Gastrocnemius medialis (tissue), 4 donors: ENCODE measurements around the gene EMC10. TPM values are rescaled to one million over a fixed set of nuclear protein-coding genes. Genes with fewer than 3 reads are reported as not detected.
A peak's percentile ranks its signal among the peaks of the same experiment; 100 is the strongest.

Source experiments
- ATAC-seq, 2 donors: fragments of 150-250 bp; one replicate each; pipeline ENCODE4 v1.9.1; 2016
- DNase-seq, 2 donors: peaks; one replicate each; pipeline ENCODE4 v3.0.0-alpha.2; 2019
- H3K27ac ChIP-seq, 4 donors: fragments of 200-600 bp; sonication (generic); 1 replicate in 1 of 4; 2 replicates in 3 of 4; pipeline ENCODE4 v1.5.1; 2016 to 2018; ENCODE audit warnings: mild to moderate bottlenecking in 2 of 4, moderate library complexity in 1 of 4
- H3K27me3 ChIP-seq, 3 donors: fragments of 200-600 bp; sonication (generic) in 2 of 3; 1 replicate in 1 of 3; 2 replicates in 2 of 3; pipeline versions ENCODE4 v1.5.1 to v1.6.0; 2016 to 2019; ENCODE audit warnings: mild to moderate bottlenecking in 1 of 3, moderate library complexity in 1 of 3
- H3K36me3 ChIP-seq, 2 donors: fragments of 200-600 bp; sonication (generic) in 1 of 2; one replicate each; pipeline ENCODE4 v1.5.1; 2017 to 2018
- H3K4me1 ChIP-seq, 2 donors: fragments of 200-600 bp; sonication (generic) in 1 of 2; one replicate each; pipeline ENCODE4 v1.5.1; 2016 to 2017; ENCODE audit warnings: mild to moderate bottlenecking in 2 of 2
- H3K4me3 ChIP-seq, 4 donors: fragments of 200-600 bp; sonication (generic) in 3 of 4; 1 replicate in 1 of 4; 2 replicates in 3 of 4; pipeline ENCODE4 v1.5.1; 2016 to 2019; ENCODE audit warnings: mild to moderate bottlenecking in 2 of 4
- H3K9me3 ChIP-seq, 3 donors: fragments of 200-600 bp; sonication (generic) in 2 of 3; 1 replicate in 1 of 3; 2 replicates in 2 of 3; pipeline ENCODE4 v1.5.1; 2016 to 2019
- POLR2A ChIP-seq, 2 donors: fragments of 450-650 bp; IDR thresholded peaks; one replicate each; pipeline ENCODE4 v1.6.1; 2017; ENCODE audit warnings: antibody characterized with exemption in 2 of 2, mild to moderate bottlenecking in 2 of 2, moderate library complexity in 2 of 2
- in situ Hi-C, 4 donors: fragments of 200-750 bp; cut with MboI; loops; one replicate each; pipeline versions ENCODE4 v1.15.0 to v1.8.0; 2017; ENCODE audit warnings: low sequenced_read_pairs in 4 of 4
- intact Hi-C: fragments of 100-400 bp; cut with DNase I; formaldehyde crosslinking; loops from one replicate; pipeline ENCODE4 v1.15.1; 2023; ENCODE audit warnings: low total_unique reads
- total RNA-seq, 4 donors: library from RNA; depleted of rRNA; stranded (reverse); fragments of >200 nt; gene quantifications; one replicate each; pipeline versions ENCODE4 v1.1.0 to v1.2.3, GENCODE V29; 2016
- TF ChIP-seq, protein P1 (sequence below), 5 experiments: fragments of 450-650 bp in 3 of 5; fragments of 200-600 bp in 2 of 5; sonication (generic) in 2 of 5; IDR thresholded peaks in 4 of 5; conservative IDR thresholded peaks in 1 of 5; 1 replicate in 4 of 5; 2 replicates in 1 of 5; pipeline ENCODE4 v1.5.1; 2016 to 2019; ENCODE audit warnings: antibody characterized with exemption in 5 of 5, mild to moderate bottlenecking in 3 of 5, moderate library complexity in 3 of 5

EMC10 gene
- total RNA-seq, 4 donors from 2014 or later, result 29.2 to 67.4 (median 45.4) TPM

- intact Hi-C loops (no loop called here), in situ Hi-C loops (no loop called here)
- H3K27ac ChIP-seq, result peak overlapping the region in 1 of 4 donors; percentile 69
- no peak overlapping the region for H3K4me3 ChIP-seq
- no peak for TF ChIP-seq POLR2A (IDR thresholded peaks at IDR 0.05)
- TF ChIP-seq, protein P1, sequence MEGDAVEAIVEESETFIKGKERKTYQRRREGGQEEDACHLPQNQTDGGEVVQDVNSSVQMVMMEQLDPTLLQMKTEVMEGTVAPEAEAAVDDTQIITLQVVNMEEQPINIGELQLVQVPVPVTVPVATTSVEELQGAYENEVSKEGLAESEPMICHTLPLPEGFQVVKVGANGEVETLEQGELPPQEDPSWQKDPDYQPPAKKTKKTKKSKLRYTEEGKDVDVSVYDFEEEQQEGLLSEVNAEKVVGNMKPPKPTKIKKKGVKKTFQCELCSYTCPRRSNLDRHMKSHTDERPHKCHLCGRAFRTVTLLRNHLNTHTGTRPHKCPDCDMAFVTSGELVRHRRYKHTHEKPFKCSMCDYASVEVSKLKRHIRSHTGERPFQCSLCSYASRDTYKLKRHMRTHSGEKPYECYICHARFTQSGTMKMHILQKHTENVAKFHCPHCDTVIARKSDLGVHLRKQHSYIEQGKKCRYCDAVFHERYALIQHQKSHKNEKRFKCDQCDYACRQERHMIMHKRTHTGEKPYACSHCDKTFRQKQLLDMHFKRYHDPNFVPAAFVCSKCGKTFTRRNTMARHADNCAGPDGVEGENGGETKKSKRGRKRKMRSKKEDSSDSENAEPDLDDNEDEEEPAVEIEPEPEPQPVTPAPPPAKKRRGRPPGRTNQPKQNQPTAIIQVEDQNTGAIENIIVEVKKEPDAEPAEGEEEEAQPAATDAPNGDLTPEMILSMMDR (IDR thresholded peaks at IDR 0.05 in 4 of 5, conservative IDR thresholded peaks at IDR 0.05 in 1 of 5), result no peak
- H3K4me1 ChIP-seq, result no peaks in the 10 kb centered on the region
- no peaks in the 10 kb centered on the region for H3K36me3 ChIP-seq
- DNase-seq, result peak in 1 of 2 donors; percentile 67
- no peaks in the 10 kb centered on the region for H3K9me3 ChIP-seq
- ATAC-seq, result peak; percentile 39 to 78
- no peaks in the 10 kb centered on the region for H3K27me3 ChIP-seq
Observed at GRCh38 chr19:50449236-50449899, 26.9 kb upstream of the EMC10 start.

DNA sequence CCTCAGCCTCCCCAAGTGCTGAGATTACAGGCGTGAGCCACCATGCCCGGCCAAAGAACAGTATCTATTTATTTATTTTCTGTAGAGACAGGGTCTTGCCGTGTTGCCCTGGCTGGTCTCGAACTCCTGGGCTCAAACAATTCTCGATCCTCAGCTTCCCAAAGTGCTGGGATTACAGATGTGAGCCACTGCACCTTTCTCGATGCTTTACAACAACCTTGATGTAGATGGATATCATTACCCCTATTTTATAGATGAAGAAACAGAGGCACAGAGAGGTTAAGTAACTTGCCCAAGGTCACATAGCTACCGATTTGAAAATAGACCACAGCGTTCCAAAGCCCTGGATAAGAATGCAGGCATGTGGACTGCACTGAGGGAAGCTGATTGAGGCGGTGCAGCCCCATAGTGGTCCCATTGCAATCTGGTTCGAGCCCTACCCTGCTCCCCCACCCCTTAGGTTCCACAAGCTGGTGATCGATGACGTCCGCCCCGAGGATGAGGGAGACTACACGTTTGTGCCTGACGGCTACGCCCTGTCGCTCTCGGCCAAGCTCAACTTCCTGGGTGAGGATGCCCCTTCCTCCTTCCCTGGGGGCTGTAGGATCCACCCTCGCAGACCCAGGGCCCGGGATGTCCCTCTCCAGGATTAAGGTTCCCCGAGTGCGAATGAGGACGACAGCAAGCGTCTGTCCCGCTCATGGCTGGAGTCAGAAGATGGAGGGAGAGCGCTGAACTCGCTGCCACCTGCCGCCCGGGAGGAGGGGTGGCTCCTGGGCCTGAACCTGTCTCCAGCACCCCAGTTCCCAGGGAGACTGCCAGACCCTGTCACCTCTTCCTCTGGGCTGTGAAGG is 25.7 kb upstream of the EMC10 start:
- DNase-seq (no peak), ATAC-seq (no peak)
- H3K9me3 ChIP-seq, result no peaks in the 10 kb centered on the region
- intact Hi-C loops, result no loop called here
- no peaks in the 10 kb centered on the region for H3K4me1 ChIP-seq
- H3K4me3 ChIP-seq, result no peak overlapping the region
- in situ Hi-C loops, result loop anchor here in 1 of 4 donors (25.0 kb wide), 1 partner anchor 88 kb away; the partner anchor contains the start of gene NAPSA
- H3K36me3 ChIP-seq, result no peaks in the 10 kb centered on the region
- TF ChIP-seq, protein P1 (IDR thresholded peaks at IDR 0.05 in 4 of 5, conservative IDR thresholded peaks at IDR 0.05 in 1 of 5), result no peak
- TF ChIP-seq POLR2A (IDR thresholded peaks at IDR 0.05), result no peak
- H3K27ac ChIP-seq, result peak overlapping the region in 1 of 4 donors; percentile 34
- no peaks in the 10 kb centered on the region for H3K27me3 ChIP-seq

- no peak for ATAC-seq
- in situ Hi-C loops (loop anchor here in 1 of 4 donors (25.0 kb wide), 1 partner anchor 89 kb away; the partner anchor contains the start of gene NAPSA), intact Hi-C loops (no loop called here)
Observed at GRCh38 chr19:50451223-50451534, 25.1 kb upstream of the EMC10 start.

GRCh38 chr19:50453243-50453642 is 23.1 kb upstream of the EMC10 start:
- H3K9me3 ChIP-seq, result no peaks in the 10 kb centered on the region
- H3K27me3 ChIP-seq, result peaks cover under 1 to 6% (median 1%) of the 10 kb centered on the region in 3 donors
- in situ Hi-C loops (loop anchor here in 1 of 4 donors (25.0 kb wide), 1 partner anchor 91 kb away; the partner anchor contains the start of gene NAPSA), intact Hi-C loops (no loop called here)
- no peak overlapping the region for H3K27ac ChIP-seq
- no peak for DNase-seq
- ATAC-seq, result no peak
- TF ChIP-seq, protein P1 (IDR thresholded peaks at IDR 0.05 in 4 of 5, conservative IDR thresholded peaks at IDR 0.05 in 1 of 5), result no peak
- no peak for TF ChIP-seq POLR2A (IDR thresholded peaks at IDR 0.05)
- no peak overlapping the region for H3K4me3 ChIP-seq
- no peaks in the 10 kb centered on the region for H3K36me3 ChIP-seq
- H3K4me1 ChIP-seq, result no peaks in the 10 kb centered on the region

More at GRCh38 chr19:50451223-50451534, 25.1 kb upstream of the EMC10 start:
- H3K4me3 ChIP-seq, result no peak overlapping the region
- peak overlapping the region in 1 of 4 donors; percentile 34 for H3K27ac ChIP-seq
- no peaks in the 10 kb centered on the region for H3K4me1 ChIP-seq
- no peak for DNase-seq
- no peaks in the 10 kb centered on the region for H3K9me3 ChIP-seq
- no peak for TF ChIP-seq POLR2A (IDR thresholded peaks at IDR 0.05)
- TF ChIP-seq, protein P1 (IDR thresholded peaks at IDR 0.05 in 4 of 5, conservative IDR thresholded peaks at IDR 0.05 in 1 of 5), result no peak
- no peaks in the 10 kb centered on the region for H3K36me3 ChIP-seq
- H3K27me3 ChIP-seq, result no peaks in the 10 kb centered on the region
